NCI-H1105 (cell line): ENCODE results near the gene FIG4.
"Not testable (repeated sequence)": the region's sequence is repeated elsewhere in the genome, so short reads cannot be mapped to it uniquely, and the experiment has no call there.

Source experiments
- DNase-seq: peaks from one replicate; lab custom pipeline; 2025; lab: John Stamatoyannopoulos, UW

FIG4 gene

GRCh38 chr6:109853951-109854350 lies 162.9 kb downstream of the FIG4 start:
- DNase-seq: no peak

GRCh38 chr6:109854541-109855308 lies 163.6 kb downstream of the FIG4 start:
- no peak for DNase-seq

DNA sequence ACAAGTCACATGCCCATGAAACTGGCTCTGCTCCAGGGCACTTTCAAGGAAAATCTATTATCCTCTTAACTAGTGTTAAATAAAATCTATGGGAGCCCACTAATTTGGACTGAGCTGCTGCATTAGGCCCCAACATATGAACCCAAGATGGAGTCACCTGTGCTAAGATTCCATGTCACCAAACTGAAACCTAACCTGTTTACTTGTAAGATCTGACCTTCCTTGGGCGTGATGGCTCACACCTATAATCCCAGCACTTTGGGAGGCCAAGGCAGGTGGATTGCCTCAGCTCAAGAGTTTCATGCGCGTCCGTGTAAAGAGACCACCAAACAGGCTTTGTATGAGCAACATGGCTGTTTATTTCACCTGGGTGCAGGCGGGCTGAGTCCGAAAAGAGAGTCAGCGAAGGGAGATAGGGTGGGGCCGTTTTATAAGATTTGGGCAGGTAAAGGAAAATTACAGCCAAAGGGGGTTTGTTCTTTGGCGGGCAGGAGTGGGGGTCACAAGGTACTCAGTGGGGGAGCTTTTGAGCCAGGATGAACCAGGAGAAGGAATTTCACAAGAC lies 164.5 kb downstream of the FIG4 start:
- DNase-seq: not testable (repeated sequence)

DNA sequence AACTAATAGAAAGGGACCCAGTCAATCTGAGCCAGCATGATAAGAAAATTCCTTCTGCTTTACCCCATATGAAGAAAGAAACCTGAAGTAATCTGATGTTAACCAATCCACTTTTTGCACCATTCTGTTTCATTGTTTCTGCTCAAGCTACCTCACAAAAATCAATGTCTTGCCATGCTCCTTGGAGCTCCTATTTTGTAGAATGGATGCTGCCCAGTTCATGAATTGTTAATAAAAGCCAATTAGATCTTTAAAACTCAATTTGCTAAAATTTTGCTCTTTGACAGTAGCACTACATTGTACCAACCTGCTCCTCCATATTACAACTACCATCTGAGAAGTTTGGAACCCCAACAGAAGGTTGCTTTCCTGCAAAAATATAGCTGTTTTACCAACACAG lies 170.8 kb downstream of the FIG4 start:
- no peak for DNase-seq

- no peak for DNase-seq
These were observed 173.0 kb downstream of the FIG4 start for GRCh38 chr6:109864050-109864449.

GRCh38 chr6:109865968-109866367 lies 174.9 kb downstream of the FIG4 start:
- DNase-seq: no peak

- no peak for DNase-seq
These were observed 176.2 kb downstream of the FIG4 start for GRCh38 chr6:109867009-109867969.

DNA sequence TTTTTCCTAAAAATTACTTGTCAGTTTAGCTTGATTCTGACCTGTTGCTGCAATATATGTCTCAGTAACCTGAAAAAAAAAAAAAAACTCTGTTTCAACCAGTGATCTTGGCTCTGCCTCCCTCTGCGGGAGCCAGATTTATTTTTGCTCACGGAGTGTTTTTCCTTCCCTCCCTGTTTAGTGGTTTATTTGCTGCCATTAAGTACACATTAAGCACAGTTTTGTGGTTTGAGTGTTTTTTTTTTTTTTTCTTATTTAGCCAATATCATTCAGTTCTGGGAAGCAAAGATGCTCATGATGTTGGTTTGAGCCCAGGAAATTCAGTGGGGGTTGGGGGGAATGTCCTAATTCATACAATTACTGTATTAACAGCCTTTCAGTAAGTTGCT lies 176.9 kb downstream of the FIG4 start:
- DNase-seq: no peak

GRCh38 chr6:109869398-109870088 lies 178.4 kb downstream of the FIG4 start:
- DNase-seq: not testable (repeated sequence)

DNA sequence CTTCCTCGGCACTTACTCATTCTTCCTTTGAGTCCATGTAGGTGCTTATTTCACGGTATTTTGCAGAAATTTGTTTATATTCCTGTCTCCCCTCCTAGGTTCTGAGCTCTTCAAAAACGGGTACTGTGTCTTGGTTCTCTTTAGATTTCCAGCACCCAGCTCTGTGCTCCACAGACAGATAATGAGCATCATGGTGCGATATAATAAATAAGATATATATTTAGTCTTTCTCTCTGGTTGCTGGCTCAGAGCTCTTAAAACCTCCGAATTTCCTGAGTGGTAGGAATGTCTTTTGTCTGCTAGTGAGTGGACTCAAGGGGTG lies 179.0 kb downstream of the FIG4 start:
- no peak for DNase-seq

- DNase-seq: no peak
These were observed 181.5 kb downstream of the FIG4 start for GRCh38 chr6:109872549-109872948.

GRCh38 chr6:109872968-109873545 lies 182.0 kb downstream of the FIG4 start:
- no peak for DNase-seq

DNA sequence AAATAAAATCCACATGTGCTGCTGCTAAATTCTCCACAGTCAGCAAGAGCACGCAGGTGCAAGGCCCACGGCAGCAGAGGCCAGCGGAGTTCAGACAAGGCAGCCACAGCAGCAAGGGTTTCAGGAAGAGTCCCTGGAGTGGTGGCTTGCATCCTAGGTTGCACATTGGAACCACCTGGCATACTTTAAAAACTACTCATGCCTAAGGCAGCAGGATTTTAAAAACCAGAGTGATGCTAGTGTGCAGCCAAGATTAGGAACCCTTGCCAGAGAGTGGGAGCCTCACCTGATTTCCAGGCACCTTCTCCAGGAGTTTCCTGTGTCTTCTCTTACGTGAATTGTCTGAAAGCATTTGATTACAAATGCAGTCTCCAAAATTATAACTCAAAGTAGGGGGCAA lies 183.0 kb downstream of the FIG4 start:
- DNase-seq: no peak

- no peak for DNase-seq
These were observed 183.5 kb downstream of the FIG4 start for GRCh38 chr6:109874621-109875020.
